ENCODE results near the gene ADH1C.

GRCh38 chr4:99305638-99306400 lies 46.7 kb downstream of the ADH1C start:
- TF ChIP-seq EZH2 (IDR thresholded peaks at IDR 0.05; ENCODE audit: borderline replicate concordance): no peak
- TF ChIP-seq, protein P1, sequence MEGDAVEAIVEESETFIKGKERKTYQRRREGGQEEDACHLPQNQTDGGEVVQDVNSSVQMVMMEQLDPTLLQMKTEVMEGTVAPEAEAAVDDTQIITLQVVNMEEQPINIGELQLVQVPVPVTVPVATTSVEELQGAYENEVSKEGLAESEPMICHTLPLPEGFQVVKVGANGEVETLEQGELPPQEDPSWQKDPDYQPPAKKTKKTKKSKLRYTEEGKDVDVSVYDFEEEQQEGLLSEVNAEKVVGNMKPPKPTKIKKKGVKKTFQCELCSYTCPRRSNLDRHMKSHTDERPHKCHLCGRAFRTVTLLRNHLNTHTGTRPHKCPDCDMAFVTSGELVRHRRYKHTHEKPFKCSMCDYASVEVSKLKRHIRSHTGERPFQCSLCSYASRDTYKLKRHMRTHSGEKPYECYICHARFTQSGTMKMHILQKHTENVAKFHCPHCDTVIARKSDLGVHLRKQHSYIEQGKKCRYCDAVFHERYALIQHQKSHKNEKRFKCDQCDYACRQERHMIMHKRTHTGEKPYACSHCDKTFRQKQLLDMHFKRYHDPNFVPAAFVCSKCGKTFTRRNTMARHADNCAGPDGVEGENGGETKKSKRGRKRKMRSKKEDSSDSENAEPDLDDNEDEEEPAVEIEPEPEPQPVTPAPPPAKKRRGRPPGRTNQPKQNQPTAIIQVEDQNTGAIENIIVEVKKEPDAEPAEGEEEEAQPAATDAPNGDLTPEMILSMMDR (IDR thresholded peaks at IDR 0.05; ENCODE audit: poor library complexity): no peak
